H1 (cell line): Measurements from ENCODE around the gene PFDN5. TPM values are rescaled to one million over a fixed set of nuclear protein-coding genes. Genes with fewer than 3 reads are reported as not detected.

Source experiments
- CTCF ChIA-PET: fragments of 300-600 bp; sonication (Branson Sonifier 250); formaldehyde crosslinking; loops from one replicate; lab custom pipeline; 2021; ENCODE audit not compliant: partially characterized antibody; lab: Charles Lee
- POLR2A ChIA-PET: fragments of 300-600 bp; sonication (Branson Sonifier 250); formaldehyde crosslinking; loops from one replicate; lab custom pipeline; 2021; ENCODE audit warnings: inconsistent platforms; ENCODE audit not compliant: partially characterized antibody; lab: Charles Lee
- DNase-seq, 2 experiments: peaks; one replicate each; pipeline versions ENCODE4 v3.0.0 to v3.0.0-alpha.2; 2010 to 2022; ENCODE audit warnings: low spot score in 2 of 2, low read depth in 1 of 2, mixed read lengths in 1 of 2
- FAIRE-seq: peaks from 2 replicates; lab custom pipeline; 2011; peaks lifted over from hg19 to GRCh38; lab: Jason Lieb, UNC
- H2AFZ ChIP-seq: 2 replicates; pipeline ENCODE4 v1.8.1; 2012; ENCODE audit warnings: low read length, inconsistent platforms
- H2AK5ac ChIP-seq: 2 replicates; pipeline ENCODE4 v1.6.1; 2013; ENCODE audit warnings: low read depth, low read length
- H2BK120ac ChIP-seq: replicated peaks from 2 replicates; pipeline ENCODE3; 2013; ENCODE audit warnings: low read depth, low read length, inconsistent platforms
- H2BK12ac ChIP-seq: 2 replicates; pipeline ENCODE4 v1.6.1; 2013; ENCODE audit warnings: low read depth, low read length
- H2BK15ac ChIP-seq: 2 replicates; pipeline ENCODE4 v1.6.1; 2013; ENCODE audit warnings: low read length
- H2BK20ac ChIP-seq: 2 replicates; pipeline ENCODE4 v1.6.1; 2013; ENCODE audit warnings: low read length
- H2BK5ac ChIP-seq: 2 replicates; pipeline ENCODE4 v1.6.1; 2013; ENCODE audit warnings: low read depth, low read length
- H3K14ac ChIP-seq: 2 replicates; pipeline ENCODE4 v1.6.1; 2013; ENCODE audit warnings: inconsistent platforms; ENCODE audit not compliant: insufficient read length
- H3K18ac ChIP-seq: 2 replicates; pipeline ENCODE4 v1.6.1; 2013; ENCODE audit warnings: low read length; ENCODE audit errors: extremely low read depth
- H3K23ac ChIP-seq: 2 replicates; pipeline ENCODE4 v1.6.1; 2013; ENCODE audit warnings: inconsistent platforms; ENCODE audit not compliant: insufficient read length
- H3K23me2 ChIP-seq: 2 replicates; pipeline ENCODE4 v1.6.1; 2013; ENCODE audit warnings: low read depth, low read length
- H3K27ac ChIP-seq: 2 replicates; pipeline ENCODE4 v1.6.1; 2011; ENCODE audit warnings: low read depth, low read length, inconsistent platforms
- H3K27me3 ChIP-seq, 4 experiments: replicated peaks in 1 of 4; 1 replicate in 1 of 4; 2 replicates in 3 of 4; pipeline versions ENCODE4 v1.6.1 to v1.8.1; 2011 to 2013; ENCODE audit warnings: low read length in 3 of 4, mild to moderate bottlenecking in 3 of 4, inconsistent platforms in 2 of 4, mixed read lengths in 2 of 4, moderate library complexity in 1 of 4; ENCODE audit not compliant: control insufficient read depth in 3 of 4, insufficient read depth in 3 of 4; ENCODE audit errors: extremely low read depth in 1 of 4
- H3K36me3 ChIP-seq, 4 experiments: 2 replicates each; pipeline versions ENCODE4 v1.6.1 to v1.8.1; 2011 to 2013; ENCODE audit warnings: mild to moderate bottlenecking in 4 of 4, low read length in 3 of 4, moderate library complexity in 2 of 4, control low read depth in 1 of 4, inconsistent platforms in 1 of 4; ENCODE audit not compliant: insufficient read depth in 4 of 4, control insufficient read depth in 2 of 4
- H3K4ac ChIP-seq: replicated peaks from 2 replicates; pipeline ENCODE3; 2013; ENCODE audit warnings: low read length, low read depth, mixed read lengths, inconsistent platforms; ENCODE audit not compliant: insufficient read length
- H3K4me1 ChIP-seq, 4 experiments: replicated peaks in 1 of 4; 1 replicate in 1 of 4; 2 replicates in 3 of 4; pipeline versions ENCODE4 v1.6.1 to v1.8.1; 2011 to 2013; ENCODE audit warnings: low read length in 3 of 4, inconsistent platforms in 2 of 4, mixed read lengths in 1 of 4; ENCODE audit not compliant: insufficient read depth in 4 of 4, control insufficient read depth in 3 of 4
- H3K4me2 ChIP-seq, 2 experiments: 2 replicates each; pipeline versions ENCODE4 v1.6.1 to v1.8.1; 2011 to 2013; ENCODE audit warnings: low read depth in 2 of 2, low read length in 2 of 2, control low read depth in 1 of 2, inconsistent platforms in 1 of 2, mild to moderate bottlenecking in 1 of 2; ENCODE audit not compliant: insufficient read depth in 1 of 2
- H3K4me3 ChIP-seq, 4 experiments: fragments of 200-600, 300-600 bp in 1 of 4; sonication (generic), shearing (Covaris generic), sonication (Bioruptor Twin) in 1 of 4; 2 replicates each; pipeline versions ENCODE4 v1.5.1 to v1.8.1; 2011 to 2016; ENCODE audit warnings: low read length in 4 of 4, low read depth in 3 of 4, control low read depth in 2 of 4, inconsistent platforms in 2 of 4, mild to moderate bottlenecking in 2 of 4, mixed read lengths in 1 of 4, moderate library complexity in 1 of 4; ENCODE audit not compliant: insufficient read depth in 2 of 4; ENCODE audit errors: extremely low read depth in 1 of 4
- H3K56ac ChIP-seq: replicated peaks from 2 replicates; pipeline ENCODE3; 2013; ENCODE audit warnings: low read depth, mild to moderate bottlenecking, mixed read lengths, low read length, inconsistent platforms; ENCODE audit not compliant: insufficient read length
- H3K79me1 ChIP-seq: 2 replicates; pipeline ENCODE4 v1.6.1; 2013; ENCODE audit warnings: low read depth, low read length, control low read depth
- H3K79me2 ChIP-seq, 2 experiments: 2 replicates each; pipeline versions ENCODE4 v1.6.1 to v1.8.1; 2012 to 2013; ENCODE audit warnings: low read length in 2 of 2, mild to moderate bottlenecking in 2 of 2, inconsistent platforms in 1 of 2; ENCODE audit not compliant: insufficient read depth in 2 of 2, control insufficient read depth in 1 of 2
- H3K9ac ChIP-seq, 4 experiments: replicated peaks in 1 of 4; 1 replicate in 1 of 4; 2 replicates in 3 of 4; pipeline versions ENCODE4 v1.6.1 to v1.8.1; 2011 to 2013; ENCODE audit warnings: low read depth in 3 of 4, low read length in 3 of 4, control low read depth in 2 of 4, mild to moderate bottlenecking in 2 of 4, moderate library complexity in 2 of 4, inconsistent platforms in 1 of 4; ENCODE audit errors: extremely low read depth in 1 of 4
- H3K9me3 ChIP-seq, 2 experiments: 2 replicates each; pipeline versions ENCODE4 v1.6.1 to v1.8.1; 2012 to 2013; ENCODE audit warnings: mild to moderate bottlenecking in 2 of 2, moderate library complexity in 2 of 2, control low read depth in 1 of 2, inconsistent platforms in 1 of 2, low read depth in 1 of 2, low read length in 1 of 2, mixed read lengths in 1 of 2; ENCODE audit not compliant: insufficient read depth in 2 of 2
- H4K20me1 ChIP-seq, 2 experiments: replicated peaks in 1 of 2; 2 replicates each; pipeline versions ENCODE3 to v1.8.1; 2011 to 2013; ENCODE audit warnings: inconsistent platforms in 2 of 2, low read length in 2 of 2, mild to moderate bottlenecking in 1 of 2; ENCODE audit not compliant: insufficient read depth in 2 of 2, control insufficient read depth in 1 of 2
- H4K5ac ChIP-seq: 2 replicates; pipeline ENCODE4 v1.6.1; 2013; ENCODE audit warnings: low read length, low read depth, mixed read lengths, inconsistent platforms; ENCODE audit not compliant: insufficient read length
- H4K8ac ChIP-seq: 2 replicates; pipeline ENCODE4 v1.8.0; 2013; ENCODE audit warnings: mild to moderate bottlenecking, moderate library complexity, low read length, inconsistent platforms; ENCODE audit not compliant: insufficient read depth; ENCODE audit errors: extremely low read depth
- H4K91ac ChIP-seq: replicated peaks from 2 replicates; pipeline ENCODE3; 2013; ENCODE audit warnings: low read length, mixed read lengths, inconsistent platforms; ENCODE audit not compliant: insufficient read length
- KDM5A ChIP-seq: fragments of 200-600 bp; IDR thresholded peaks from 2 replicates; pipeline ENCODE4 v1.7.1; 2012; ENCODE audit warnings: mild to moderate bottlenecking, low read length, inconsistent platforms, mixed read lengths
- POLR2AphosphoS5 ChIP-seq: IDR thresholded peaks from 2 replicates; pipeline ENCODE4 v1.6.1; 2011; ENCODE audit warnings: low read depth, low read length
- WGBS, 2 experiments: shearing (Covaris generic) in 1 of 2; methylation state at CpG; one replicate each; pipeline versions ENCODE4 v1.1.6 to v1.1.7; 2013 to 2015; ENCODE audit warnings: low lambda C conversion rate in 2 of 2, mixed read lengths in 2 of 2, inconsistent platforms in 1 of 2, low coverage in 1 of 2, missing lambda C conversion rate in 1 of 2; ENCODE audit not compliant: insufficient replicate concordance in 2 of 2, insufficient coverage in 1 of 2, insufficient read length in 1 of 2; ENCODE audit errors: extremely low coverage in 1 of 2, missing lambda C conversion rate in 1 of 2; 5-methylcytosine and 5-hydroxymethylcytosine counted together
- polyA plus RNA-seq, 7 experiments: library from polyadenylated mRNA; depleted of rRNA in 3 of 7; stranded (reverse) in 5 of 7; unstranded in 2 of 7; fragments of >200 nt in 5 of 7; fragments of 200-250 nt in 2 of 7; gene quantifications; 1 replicate in 5 of 7; 2 replicates in 1 of 7; 4 replicates in 1 of 7; pipeline versions ENCODE4 v1.2.1 to v1.2.3, GENCODE V29; 2011 to 2013; ENCODE audit warnings: missing spikeins in 2 of 7, mixed read lengths in 2 of 7
- total RNA-seq: library from RNA; stranded (reverse); fragmentation: NEBNext Ultra II Directional; extraction: Animal tissue kit (Norgen Biotek cat#: 25700); gene quantifications from 2 replicates; pipeline ENCODE4 v1.2.1, GENCODE V29; 2021

PFDN5 gene
- total and polyA plus RNA-seq, 2 of the 8 experiments (the other 6 are each of a cell fraction or from before 2014, with no cell fraction given): 290 to 630 TPM

- H4K5ac ChIP-seq: no peak overlapping the region
- H3K27me3 ChIP-seq: no peaks in the 10 kb centered on the region
- DNase-seq (no peak), FAIRE-seq (no peak)
- no peak overlapping the region for H4K8ac ChIP-seq
- no peak for TF ChIP-seq KDM5A
- TF ChIP-seq POLR2AphosphoS5: no peak
- ChIA-PET CTCF (interaction anchor here (1.0 to 28.3 kb wide), 11 partner anchors 10 to 236 kb away, joined by 3 to 573 read pairs (median 6); partner anchors contain the start of genes AAAS, ESPL1 and ITGB7), POLR2A (interaction anchor here (0.7 to 6.7 kb wide), 8 partner anchors 9 to 147 kb away, joined by 3 to 76 read pairs (median 4); partner anchors contain the start of gene AAAS)
- no peaks in the 10 kb centered on the region for H3K79me1 ChIP-seq
- no peak overlapping the region for H3K4me2 ChIP-seq
- no peaks in the 10 kb centered on the region for H3K9me3 ChIP-seq
- no peak overlapping the region for H3K23ac ChIP-seq
- H4K91ac ChIP-seq: no peak overlapping the region
- H3K4me3 ChIP-seq: no peak overlapping the region
- no peak overlapping the region for H2BK15ac ChIP-seq
- H3K36me3 ChIP-seq: peaks cover 19 to 45% (median 44%) of the 10 kb centered on the region in 4 experiments
- H3K4ac ChIP-seq: no peak overlapping the region
- H3K56ac ChIP-seq: no peak overlapping the region
- no peak overlapping the region for H2AK5ac ChIP-seq
- no peak overlapping the region for H3K27ac ChIP-seq
- no peaks in the 10 kb centered on the region for H3K23me2 ChIP-seq
- H2BK5ac ChIP-seq: no peak overlapping the region
- WGBS, 2 experiments: 98% methylated on average over 4 of the region's 4 CpGs; no CpG with 5 or more reads in 1 of the 2 experiments
- no peak overlapping the region for H3K14ac ChIP-seq
- H2BK12ac ChIP-seq: no peak overlapping the region
- H4K20me1 ChIP-seq: peaks cover 5% of the 10 kb centered on the region in 2 experiments
- H3K18ac ChIP-seq: no peak overlapping the region
- H3K9ac ChIP-seq: no peak overlapping the region
- H2BK20ac ChIP-seq: no peak overlapping the region
- peaks cover 0 to 1% (median 0%) of the 10 kb centered on the region in 4 experiments; a peak in 2 of 7 replicates for H3K4me1 ChIP-seq
- no peaks in the 10 kb centered on the region for H3K79me2 ChIP-seq
- no peak overlapping the region for H2AFZ ChIP-seq
- H2BK120ac ChIP-seq: no peak overlapping the region
Measured at GRCh38 chr12:53289891-53290290, 5.5 kb upstream of the PFDN5 start.
